Measurements from ENCODE around the gene RSBN1L. TPM values are rescaled to one million over a fixed set of nuclear protein-coding genes. Genes with fewer than 3 reads are reported as not detected.
"Not testable (repeated sequence)": the region's sequence is repeated elsewhere in the genome, so short reads cannot be mapped to it uniquely, and the experiment has no call there.

Gene RSBN1L
- total RNA-seq, 1 experiment from 2014 or later: 10.9 TPM

DNA sequence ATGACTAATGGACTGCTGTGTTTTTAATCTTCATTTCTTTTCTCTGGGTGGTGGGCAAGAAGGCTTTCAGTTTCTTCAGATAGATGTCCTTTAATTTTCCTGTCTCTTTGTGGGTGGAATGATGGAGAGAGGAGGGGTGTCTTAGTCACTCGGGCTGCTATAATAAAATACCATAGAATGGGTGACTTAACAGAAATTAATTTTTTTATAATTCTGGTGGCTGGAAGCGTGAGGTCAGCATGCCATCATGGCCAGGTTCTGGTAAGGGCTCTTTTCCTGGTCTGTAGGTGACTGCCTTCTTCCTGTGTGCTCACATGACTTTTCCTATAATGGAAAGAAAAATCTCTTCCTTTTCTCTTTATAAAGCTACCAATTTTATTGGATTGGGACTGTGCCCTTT, 6.3 kb downstream of the RSBN1L start:
- Mint-ChIP-seq H3K27me3 (ENCODE audit: insufficient read depth, unreplicated experiment) (no peaks in the 10 kb centered on the region), H3K27ac (ENCODE audit: low read depth, unreplicated experiment) (peak overlapping the region; percentile 18), H3K9me3 (ENCODE audit: unreplicated experiment) (no peaks in the 10 kb centered on the region), H3K36me3 (ENCODE audit: insufficient read depth, unreplicated experiment) (peaks cover 30% of the 10 kb centered on the region), H3K4me1 (ENCODE audit: insufficient read depth, unreplicated experiment) (peaks cover 26% of the 10 kb centered on the region), H3K4me3 (ENCODE audit: unreplicated experiment) (no peak overlapping the region)
- intact Hi-C loops (cut with micrococcal nuclease): no loop called here
- DNase-seq (ENCODE audit: unreplicated experiment): no peak
- CTCF ChIA-PET: interaction anchor here (0.6 to 2.6 kb wide), 8 partner anchors 13 to 57 kb away, joined by 3 to 10 read pairs (median 4); no protein-coding TSS in a partner anchor
- POLR2A ChIA-PET: interaction anchor here (1.0 to 1.4 kb wide), 4 partner anchors 8 to 26 kb away, joined by 3 to 6 read pairs (median 4); no protein-coding TSS in a partner anchor
- BruUV-seq (replicated peaks): no TSS peak
- TF ChIP-seq, protein P1, sequence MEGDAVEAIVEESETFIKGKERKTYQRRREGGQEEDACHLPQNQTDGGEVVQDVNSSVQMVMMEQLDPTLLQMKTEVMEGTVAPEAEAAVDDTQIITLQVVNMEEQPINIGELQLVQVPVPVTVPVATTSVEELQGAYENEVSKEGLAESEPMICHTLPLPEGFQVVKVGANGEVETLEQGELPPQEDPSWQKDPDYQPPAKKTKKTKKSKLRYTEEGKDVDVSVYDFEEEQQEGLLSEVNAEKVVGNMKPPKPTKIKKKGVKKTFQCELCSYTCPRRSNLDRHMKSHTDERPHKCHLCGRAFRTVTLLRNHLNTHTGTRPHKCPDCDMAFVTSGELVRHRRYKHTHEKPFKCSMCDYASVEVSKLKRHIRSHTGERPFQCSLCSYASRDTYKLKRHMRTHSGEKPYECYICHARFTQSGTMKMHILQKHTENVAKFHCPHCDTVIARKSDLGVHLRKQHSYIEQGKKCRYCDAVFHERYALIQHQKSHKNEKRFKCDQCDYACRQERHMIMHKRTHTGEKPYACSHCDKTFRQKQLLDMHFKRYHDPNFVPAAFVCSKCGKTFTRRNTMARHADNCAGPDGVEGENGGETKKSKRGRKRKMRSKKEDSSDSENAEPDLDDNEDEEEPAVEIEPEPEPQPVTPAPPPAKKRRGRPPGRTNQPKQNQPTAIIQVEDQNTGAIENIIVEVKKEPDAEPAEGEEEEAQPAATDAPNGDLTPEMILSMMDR (IDR thresholded peaks at IDR 0.05; ENCODE audit: unreplicated experiment): no peak

DNA sequence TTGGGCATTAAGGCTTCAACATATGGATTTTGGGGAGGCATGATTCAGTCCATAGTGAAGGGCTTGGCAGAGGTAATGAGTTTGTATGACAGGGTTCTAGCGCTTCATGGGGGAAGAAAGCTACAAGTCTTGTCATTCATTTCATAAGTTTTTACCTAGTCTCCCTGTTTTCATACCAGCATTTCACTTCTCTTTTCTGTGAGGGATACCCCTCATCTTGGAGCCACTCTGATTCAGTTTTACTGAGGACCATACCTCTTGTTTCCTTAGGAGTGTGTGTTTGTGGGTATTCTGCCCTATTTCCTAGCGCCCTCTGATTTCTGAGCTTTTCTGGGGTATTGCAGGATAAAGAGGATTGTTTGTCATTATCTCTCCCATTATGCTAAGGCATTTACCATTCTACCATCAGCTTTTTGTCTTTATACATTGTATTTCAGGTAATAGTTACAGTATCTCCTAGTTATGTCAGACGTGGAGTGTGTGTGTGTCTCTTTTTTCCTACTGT, 6.8 kb downstream of the RSBN1L start:
- intact Hi-C loops (cut with micrococcal nuclease): no loop called here
- TF ChIP-seq, protein P1 (IDR thresholded peaks at IDR 0.05; ENCODE audit: unreplicated experiment): no peak
- Mint-ChIP-seq H3K36me3 (ENCODE audit: insufficient read depth, unreplicated experiment) (peaks cover 30% of the 10 kb centered on the region), H3K27me3 (ENCODE audit: insufficient read depth, unreplicated experiment) (no peaks in the 10 kb centered on the region), H3K27ac (ENCODE audit: low read depth, unreplicated experiment) (peak overlapping the region; percentile 39), H3K9me3 (ENCODE audit: unreplicated experiment) (no peaks in the 10 kb centered on the region), H3K4me3 (ENCODE audit: unreplicated experiment) (no peak overlapping the region), H3K4me1 (ENCODE audit: insufficient read depth, unreplicated experiment) (peaks cover 28% of the 10 kb centered on the region)
- no peak for DNase-seq (ENCODE audit: unreplicated experiment)
- no TSS peak for BruUV-seq (replicated peaks)
- ChIA-PET POLR2A (interaction anchor here (1.1 to 1.4 kb wide), 3 partner anchors 9 to 25 kb away, joined by 3 to 6 read pairs (median 5); no protein-coding TSS in a partner anchor), CTCF (interaction anchor here (0.9 to 2.6 kb wide), 7 partner anchors 12 to 57 kb away, joined by 3 to 10 read pairs (median 4); no protein-coding TSS in a partner anchor)

DNA sequence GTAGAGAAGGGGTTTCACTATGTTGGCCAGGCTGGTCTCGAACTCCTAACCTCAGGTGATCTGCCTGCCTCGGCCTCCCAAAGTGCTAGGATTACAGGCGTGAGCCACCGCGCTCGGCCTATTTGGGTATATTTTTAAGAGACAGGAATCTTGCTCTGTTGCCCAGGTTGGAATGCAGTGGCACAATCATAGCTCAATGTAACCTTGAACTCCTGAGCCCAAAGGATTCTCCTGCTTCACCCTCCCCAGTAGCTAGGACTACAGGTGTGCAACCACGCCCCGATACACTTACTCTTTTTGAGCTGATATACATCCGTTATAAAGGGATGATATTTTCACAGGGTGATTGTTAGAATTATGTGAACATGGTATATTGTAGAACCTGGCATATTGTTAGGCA, 7.4 kb downstream of the RSBN1L start:
- H3K27me3 Mint-ChIP-seq (ENCODE audit: insufficient read depth, unreplicated experiment); DNase-seq (ENCODE audit: unreplicated experiment); BruUV-seq (replicated peaks); H3K4me3 Mint-ChIP-seq (ENCODE audit: unreplicated experiment); H3K27ac Mint-ChIP-seq (ENCODE audit: low read depth, unreplicated experiment); intact Hi-C loops (cut with micrococcal nuclease); H3K9me3 Mint-ChIP-seq (ENCODE audit: unreplicated experiment): not testable (repeated sequence)
- POLR2A ChIA-PET: interaction anchor here (1.1 to 1.2 kb wide), 2 partner anchors 10 to 25 kb away, joined by 3 to 5 read pairs; no protein-coding TSS in a partner anchor
- Mint-ChIP-seq H3K36me3 (ENCODE audit: insufficient read depth, unreplicated experiment) (peaks cover 30% of the 10 kb centered on the region), H3K4me1 (ENCODE audit: insufficient read depth, unreplicated experiment) (peaks cover 29% of the 10 kb centered on the region)
- CTCF ChIA-PET: interaction anchor here (0.5 to 2.6 kb wide), 5 partner anchors 16 to 56 kb away, joined by 3 to 10 read pairs (median 4); no protein-coding TSS in a partner anchor

DNA sequence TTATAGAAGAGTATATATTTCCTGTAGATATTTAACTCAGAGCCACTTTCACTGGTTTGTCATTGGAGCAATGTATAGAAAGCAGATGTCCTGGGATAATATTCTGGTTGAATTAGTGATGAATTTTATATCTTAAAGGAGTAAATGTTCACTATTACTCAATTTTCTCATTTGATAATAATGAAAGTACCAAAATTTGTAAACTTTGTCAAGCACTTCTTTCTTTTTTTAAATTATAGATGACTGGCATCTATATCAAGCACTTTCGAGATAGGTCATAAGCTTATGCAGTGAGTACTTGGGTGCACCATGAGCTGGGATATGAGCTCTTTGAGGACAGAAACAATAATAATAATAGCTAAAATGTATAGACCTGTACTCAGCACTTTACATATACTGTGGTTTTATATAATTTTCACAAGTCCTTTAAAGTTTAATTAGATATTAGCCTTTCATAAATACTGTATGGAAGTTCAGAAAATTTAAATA, 11.3 kb downstream of the RSBN1L start:
- H3K9me3 Mint-ChIP-seq (ENCODE audit: unreplicated experiment): no peaks in the 10 kb centered on the region
- DNase-seq (ENCODE audit: unreplicated experiment): no peak
- no peak overlapping the region for H3K27ac Mint-ChIP-seq (ENCODE audit: low read depth, unreplicated experiment)
- BruUV-seq (replicated peaks): no TSS peak
- H3K27me3 Mint-ChIP-seq (ENCODE audit: insufficient read depth, unreplicated experiment): no peaks in the 10 kb centered on the region
- intact Hi-C loops (cut with micrococcal nuclease): no loop called here
- H3K36me3 Mint-ChIP-seq (ENCODE audit: insufficient read depth, unreplicated experiment): peaks cover 26% of the 10 kb centered on the region
- ChIA-PET CTCF (no interaction called here), POLR2A (interaction anchor here (0.7 to 1.9 kb wide), 3 partner anchors 10 to 12 kb away, joined by 3 to 7 read pairs (median 3); partner anchors contain the start of gene RSBN1L)
- H3K4me3 Mint-ChIP-seq (ENCODE audit: unreplicated experiment): no peak overlapping the region
- peaks cover 31% of the 10 kb centered on the region for H3K4me1 Mint-ChIP-seq (ENCODE audit: insufficient read depth, unreplicated experiment)
- TF ChIP-seq, protein P1 (IDR thresholded peaks at IDR 0.05; ENCODE audit: unreplicated experiment): no peak
